ENCODE data around the gene SATB1.
"Not testable (repeated sequence)": the region's sequence is repeated elsewhere in the genome, so short reads cannot be mapped to it uniquely, and the experiment has no call there.

GRCh38 chr3:18330772-18331441 lies 94.2 kb downstream of the SATB1 start:
- not testable (repeated sequence) for TF ChIP-seq CTCF, POLR2A (IDR thresholded peaks at IDR 0.05)

Data from body of pancreas (tissue), 4 donors.